HG02973 (cell line): Measurements from ENCODE around the gene SIN3A.
"Not testable (repeated sequence)": the region's sequence is repeated elsewhere in the genome, so short reads cannot be mapped to it uniquely, and the experiment has no call there.

Experiments
- ATAC-seq: cut with Tn5 transposase; IDR thresholded peaks from one replicate; pipeline ENCODE4 v1.9.1; 2021; ENCODE audit warnings: moderate library complexity; ENCODE audit not compliant: unreplicated experiment

SIN3A gene

GRCh38 chr15:75358771-75359536, 92.5 kb downstream of the SIN3A start:
- no peak for ATAC-seq

DNA sequence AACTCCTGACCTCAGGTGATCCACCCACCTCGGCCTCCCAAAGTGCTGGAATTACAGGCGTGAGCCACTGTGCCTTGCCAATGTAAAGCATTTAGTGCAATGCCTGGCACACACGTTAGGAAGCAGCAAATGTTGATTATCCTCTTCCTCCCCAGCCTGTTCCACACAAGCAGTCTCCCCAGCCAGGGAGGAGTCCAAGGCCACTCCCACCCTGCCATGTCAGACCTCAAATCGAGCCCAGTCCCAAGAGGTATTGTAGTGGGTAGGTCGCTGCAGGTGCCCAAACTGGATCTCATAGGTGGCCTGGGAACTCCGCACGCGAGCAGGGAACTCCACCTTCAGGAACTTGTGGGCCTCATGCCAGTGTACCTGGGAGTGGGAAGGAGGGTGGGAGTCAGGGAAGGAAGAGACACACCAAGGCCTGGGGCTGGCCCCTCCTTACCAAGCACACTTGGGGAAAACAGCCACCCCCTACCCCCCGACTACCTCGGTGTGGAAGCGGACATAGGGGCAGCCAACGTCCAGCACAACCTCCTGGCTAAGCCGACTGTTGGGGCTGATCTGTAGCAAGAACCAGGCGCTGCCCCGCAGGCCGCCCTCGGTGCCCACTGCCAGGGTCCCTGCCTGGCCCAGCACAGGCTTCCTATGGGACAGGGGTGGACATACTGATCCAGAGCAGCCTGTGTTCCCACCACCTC, 93.4 kb downstream of the SIN3A start:
- no peak for ATAC-seq

GRCh38 chr15:75356517-75356916, 95.0 kb downstream of the SIN3A start:
- no peak for ATAC-seq

DNA sequence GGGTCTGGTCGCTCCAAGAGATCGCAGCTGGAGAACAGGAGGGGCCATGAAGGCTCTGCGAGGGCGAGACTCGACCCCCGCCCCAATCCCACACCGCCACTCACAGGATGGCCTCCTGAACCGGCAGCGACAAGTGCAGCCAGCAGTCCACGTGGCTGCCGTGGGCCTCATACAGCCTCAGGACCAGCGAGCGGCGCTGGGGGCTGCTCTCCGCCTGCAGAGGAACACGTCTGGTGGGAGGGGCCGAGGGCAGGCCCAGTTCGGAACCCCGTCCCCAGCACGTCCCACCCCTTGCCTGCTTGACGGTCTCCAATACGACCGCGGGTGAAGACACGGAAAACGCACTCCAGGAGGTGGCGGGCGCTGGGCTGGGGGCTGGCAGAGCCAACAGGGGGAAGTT, 95.5 kb downstream of the SIN3A start:
- ATAC-seq = no peak

- ATAC-seq = no peak
Observed at GRCh38 chr15:75355369-75355768, 96.1 kb downstream of the SIN3A start.

DNA sequence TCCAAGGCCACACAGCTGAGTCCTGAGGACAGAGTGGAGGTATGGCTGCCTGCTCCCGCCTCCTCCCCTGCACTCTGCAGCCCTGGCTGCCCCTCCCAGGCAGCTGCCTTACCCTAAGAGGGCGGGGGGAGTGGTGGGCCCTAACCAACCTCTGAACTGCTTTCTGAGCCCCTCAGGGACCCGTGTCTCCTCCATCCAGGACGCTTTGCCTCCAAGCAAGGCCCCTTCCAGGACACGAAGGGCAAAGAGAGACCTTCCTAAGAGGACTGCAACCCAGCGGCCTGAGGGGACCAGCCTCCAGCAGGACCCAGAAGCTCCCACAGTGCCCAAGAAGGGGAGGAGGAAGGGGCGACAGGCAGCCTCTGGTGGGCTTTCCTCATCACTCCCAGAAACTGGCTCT, 97.0 kb downstream of the SIN3A start:
- no peak for ATAC-seq

- no peak for ATAC-seq
Observed at GRCh38 chr15:75353604-75354003, 97.9 kb downstream of the SIN3A start.

DNA sequence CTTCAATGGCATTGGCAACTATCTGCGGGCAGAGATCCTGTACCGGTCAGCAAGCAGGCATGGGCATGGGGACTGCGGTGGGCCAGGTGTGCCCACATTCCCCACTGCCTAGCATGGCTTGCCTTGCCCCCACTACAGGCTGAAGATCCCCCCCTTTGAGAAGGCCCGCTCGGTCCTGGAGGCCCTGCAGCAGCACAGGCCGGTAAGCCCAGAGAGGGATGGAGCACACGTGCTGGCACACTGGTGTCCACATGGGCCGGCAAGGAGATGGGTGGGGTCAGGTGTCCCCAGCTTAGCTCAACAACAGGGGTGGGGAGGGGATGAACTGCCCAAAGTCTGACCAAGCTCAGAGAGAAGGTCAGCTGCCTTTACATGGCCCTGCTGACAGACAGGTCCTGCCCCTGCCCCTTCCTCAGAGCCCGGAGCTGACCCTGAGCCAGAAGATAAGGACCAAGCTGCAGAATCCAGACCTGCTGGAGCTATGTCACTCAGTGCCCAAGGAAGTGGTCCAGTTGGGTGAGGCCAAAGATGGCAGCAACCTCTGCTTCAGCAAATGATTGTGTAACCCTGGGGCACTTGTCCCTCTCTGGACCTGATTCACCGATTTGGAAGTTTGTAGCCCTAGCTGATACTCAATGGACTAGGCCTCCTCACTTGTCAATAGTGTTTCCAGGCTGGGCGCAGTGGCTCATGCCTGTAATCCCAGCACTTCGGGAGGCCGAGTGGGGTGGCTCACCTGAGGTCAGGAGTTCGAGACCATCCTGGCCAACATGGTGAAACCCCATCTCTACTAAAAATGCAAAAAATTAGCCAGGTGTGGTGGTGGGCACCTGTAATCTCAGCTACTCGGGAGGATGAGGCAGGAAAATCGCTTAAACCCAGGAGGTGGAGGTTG, 99.1 kb downstream of the SIN3A start:
- no peak for ATAC-seq

GRCh38 chr15:75350601-75351361, 100.7 kb downstream of the SIN3A start:
- no peak for ATAC-seq

DNA sequence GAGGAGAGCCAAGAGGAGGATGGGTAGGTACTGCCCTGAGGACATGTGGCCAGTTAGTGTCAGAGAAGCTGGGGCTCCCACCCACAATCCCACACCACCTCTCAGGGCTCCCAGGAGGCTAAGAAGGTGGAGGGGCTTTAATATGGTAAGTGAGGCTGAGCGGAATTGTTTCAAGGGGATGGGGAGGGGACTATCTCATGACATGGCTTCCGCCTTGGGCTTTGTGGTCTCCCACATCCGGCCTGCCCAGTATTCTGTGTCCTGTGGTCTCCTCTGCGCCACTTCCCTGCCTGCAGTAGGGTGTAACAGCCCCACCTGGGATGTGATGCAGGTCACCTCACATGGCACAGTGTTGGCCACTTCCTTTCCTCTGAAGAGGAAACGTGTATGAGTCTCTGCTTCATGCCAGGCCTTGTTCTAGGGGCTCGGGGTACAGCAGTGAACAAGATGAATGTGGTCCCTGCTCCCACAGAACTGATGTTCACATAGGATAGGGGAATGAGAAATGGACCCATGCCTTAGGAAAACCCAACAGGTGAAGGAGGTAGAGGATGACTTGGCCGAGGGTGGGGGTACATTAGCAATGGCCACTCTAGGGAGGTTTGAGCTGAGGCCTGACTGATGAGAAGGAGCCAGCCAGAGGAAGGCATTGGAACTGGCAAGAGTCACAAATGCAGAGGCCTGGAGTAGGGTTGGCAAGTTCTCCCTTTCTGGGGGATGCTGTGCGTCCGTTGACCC, 101.5 kb downstream of the SIN3A start:
- peak; percentile 40 for ATAC-seq

DNA sequence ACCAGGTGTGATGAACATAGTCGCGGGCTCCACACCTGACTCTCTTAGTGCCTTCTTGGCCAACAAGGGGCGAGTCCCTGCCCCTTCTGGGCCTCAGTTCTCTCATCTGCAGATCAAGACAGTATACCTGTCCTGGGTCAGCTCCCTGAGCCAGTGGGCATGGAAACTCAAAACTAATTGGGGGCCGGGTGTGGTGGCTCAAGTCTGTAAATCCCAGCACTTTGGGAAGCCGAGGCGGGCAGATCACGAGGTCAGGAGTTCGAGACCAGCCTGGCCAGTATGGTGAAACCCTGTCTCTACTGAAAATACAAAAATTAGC, 102.2 kb downstream of the SIN3A start:
- ATAC-seq = not testable (repeated sequence)

DNA sequence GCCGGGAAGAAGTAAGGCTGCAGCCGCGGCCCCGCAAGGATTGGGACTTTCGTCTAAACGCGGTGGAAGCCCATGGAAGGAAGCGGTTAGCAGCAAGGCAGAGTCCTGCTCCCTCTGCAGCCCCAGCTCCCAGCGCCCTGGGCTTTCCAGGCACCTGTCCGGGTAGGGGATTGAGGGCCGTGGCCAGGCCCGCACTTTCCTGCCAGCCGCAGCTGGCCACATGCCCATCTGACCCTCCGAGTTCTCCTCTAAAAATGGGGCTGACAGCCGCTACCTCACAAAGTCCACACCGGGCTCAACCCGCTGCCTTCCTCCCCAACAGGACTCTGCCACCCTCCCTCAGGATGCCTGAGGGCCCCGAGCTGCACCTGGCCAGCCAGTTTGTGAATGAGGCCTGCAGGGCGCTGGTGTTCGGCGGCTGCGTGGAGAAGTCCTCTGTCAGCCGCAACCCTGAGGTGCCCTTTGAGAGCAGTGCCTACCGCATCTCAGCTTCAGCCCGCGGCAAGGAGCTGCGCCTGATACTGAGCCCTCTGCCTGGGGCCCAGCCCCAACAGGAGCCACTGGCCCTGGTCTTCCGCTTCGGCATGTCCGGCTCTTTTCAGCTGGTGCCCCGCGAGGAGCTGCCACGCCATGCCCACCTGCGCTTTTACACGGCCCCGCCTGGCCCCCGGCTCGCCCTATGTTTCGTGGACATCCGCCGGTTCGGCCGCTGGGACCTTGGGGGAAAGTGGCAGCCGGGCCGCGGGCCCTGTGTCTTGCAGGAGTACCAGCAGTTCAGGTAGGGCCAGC, 102.7 kb downstream of the SIN3A start:
- ATAC-seq = no peak

DNA sequence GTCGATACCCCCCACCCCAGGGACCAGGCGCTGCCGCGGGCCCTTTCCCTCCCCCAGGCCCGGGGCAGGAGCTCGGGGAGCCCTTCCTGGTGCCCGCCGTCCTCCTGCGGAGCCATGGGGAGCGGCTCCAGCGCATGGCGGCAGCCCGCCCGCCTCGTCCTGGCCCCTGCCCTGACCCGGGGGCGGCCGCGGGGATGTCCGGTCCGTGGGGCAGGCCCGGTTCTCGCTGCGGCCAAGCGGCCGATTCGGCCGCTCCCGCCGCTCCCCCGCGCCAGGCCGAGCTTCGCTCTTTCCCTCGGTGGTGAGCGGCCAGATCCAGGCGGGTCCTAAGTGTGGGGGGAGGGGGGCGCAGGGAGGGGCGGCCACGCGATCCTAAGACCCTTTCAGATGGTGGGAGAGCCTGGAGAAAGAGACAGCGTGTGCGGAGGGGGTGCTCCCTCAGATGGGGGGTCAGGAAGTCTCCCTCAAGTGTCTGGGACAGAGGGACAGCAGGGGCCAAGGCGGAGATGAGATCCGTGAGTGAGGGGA, 103.4 kb downstream of the SIN3A start:
- no peak for ATAC-seq

DNA sequence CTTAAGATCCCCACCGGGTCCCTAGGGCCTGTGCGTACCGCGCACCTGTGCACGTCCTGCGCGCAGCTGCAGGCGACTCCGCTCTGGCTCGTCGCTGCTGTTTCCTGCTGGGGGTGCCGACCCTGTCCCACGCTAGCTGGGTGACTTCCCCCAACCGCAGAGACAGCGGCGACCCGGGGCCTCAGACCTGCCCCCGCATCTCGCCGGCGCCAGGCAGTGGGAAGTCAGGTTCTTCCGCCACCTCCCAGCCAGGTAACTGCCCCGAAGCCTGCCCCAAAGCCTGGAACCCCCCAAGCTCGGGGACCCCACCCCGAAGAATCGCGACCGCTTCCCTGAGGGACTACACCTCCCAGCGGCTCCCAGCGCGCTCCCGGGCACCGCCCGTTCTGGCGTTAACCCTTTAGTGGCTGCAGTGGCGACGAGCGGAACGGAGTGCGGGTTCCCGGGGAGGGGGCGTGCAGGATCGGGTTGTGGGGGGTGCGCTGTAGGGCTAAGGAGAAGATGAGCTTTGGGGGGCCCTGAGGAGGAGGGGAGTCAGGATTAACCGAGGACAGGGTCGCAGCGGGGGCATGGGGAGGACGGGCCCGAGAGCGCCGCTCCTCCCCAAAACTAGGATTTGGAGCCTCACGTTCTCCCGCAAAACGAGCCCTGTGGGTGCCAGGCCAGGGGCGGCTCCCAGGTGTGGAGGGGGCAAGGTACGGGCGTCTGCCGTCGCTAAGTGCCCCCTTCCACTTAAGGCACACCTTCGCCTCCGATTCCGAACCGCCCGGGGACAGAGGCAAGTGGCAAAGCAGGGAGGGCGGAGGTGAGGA, 104.1 kb downstream of the SIN3A start:
- ATAC-seq = peak; percentile 49

DNA sequence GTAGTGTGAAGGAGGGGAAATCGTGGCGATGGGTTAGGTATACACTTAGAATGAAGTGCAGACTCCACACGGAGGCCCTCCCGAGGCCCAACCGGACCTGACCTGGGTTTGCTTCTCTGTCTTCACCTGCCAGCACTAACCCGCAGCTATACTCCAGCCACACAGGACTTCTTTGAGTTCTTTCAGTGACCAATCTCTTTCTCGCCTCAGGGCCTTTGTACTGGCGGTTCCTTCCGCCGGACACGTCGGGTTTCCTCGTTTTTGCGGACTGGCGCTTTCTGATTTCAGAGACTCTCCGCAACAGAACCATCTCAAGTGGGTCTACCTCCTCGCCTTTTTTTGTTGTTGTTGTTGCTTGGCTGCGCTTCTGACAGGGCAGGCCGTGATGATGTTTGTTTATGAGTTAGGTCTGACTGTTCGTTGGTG, 104.7 kb downstream of the SIN3A start, which contains the start of gene NEIL1:
Gene NEIL1 (plus strand): TSS at position 244 of the 426 bp plus-strand sequence. CDS start 1,867 bp downstream, outside the sequence.
- ATAC-seq = no peak

DNA sequence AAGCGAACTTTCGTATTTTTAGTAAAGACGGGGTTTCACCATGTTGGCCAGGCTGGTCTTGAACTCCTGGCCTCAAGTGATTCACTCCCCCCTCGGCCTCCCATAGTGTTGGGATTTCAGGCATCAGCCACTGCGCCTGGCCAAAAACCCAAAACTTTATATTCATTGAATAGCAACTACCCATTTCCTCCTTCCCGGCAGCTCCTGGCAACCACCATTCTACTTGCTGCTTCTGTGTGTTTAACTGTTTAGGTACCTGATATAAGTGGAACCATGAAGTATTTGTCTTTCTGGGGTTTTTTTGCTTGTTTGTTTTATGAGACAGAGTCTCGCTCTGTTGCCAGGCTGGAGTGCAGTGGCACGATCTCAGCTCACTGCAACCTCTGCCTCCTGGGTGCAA, 107.5 kb downstream of the SIN3A start:
- ATAC-seq = not testable (repeated sequence)

DNA sequence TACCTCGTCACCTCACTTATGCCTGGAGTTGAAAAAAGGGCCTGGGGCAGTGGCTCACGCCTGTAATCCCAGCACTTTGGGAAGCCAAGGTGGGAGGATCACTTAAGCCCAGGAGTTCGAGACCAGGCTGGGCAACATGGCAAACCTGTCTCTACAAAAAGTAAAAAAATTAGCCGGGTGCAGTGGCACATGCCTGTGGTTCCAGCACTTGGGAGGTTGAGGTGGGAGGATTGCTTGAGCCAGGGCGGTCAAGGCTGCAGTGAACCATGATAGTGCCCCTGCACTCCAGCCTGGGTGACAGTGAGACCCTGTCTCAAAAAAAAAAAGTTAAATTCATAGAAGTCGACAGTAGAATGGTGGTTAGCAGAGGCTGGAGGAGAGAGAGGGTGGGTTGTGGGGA, 109.3 kb downstream of the SIN3A start:
- ATAC-seq = no peak

DNA sequence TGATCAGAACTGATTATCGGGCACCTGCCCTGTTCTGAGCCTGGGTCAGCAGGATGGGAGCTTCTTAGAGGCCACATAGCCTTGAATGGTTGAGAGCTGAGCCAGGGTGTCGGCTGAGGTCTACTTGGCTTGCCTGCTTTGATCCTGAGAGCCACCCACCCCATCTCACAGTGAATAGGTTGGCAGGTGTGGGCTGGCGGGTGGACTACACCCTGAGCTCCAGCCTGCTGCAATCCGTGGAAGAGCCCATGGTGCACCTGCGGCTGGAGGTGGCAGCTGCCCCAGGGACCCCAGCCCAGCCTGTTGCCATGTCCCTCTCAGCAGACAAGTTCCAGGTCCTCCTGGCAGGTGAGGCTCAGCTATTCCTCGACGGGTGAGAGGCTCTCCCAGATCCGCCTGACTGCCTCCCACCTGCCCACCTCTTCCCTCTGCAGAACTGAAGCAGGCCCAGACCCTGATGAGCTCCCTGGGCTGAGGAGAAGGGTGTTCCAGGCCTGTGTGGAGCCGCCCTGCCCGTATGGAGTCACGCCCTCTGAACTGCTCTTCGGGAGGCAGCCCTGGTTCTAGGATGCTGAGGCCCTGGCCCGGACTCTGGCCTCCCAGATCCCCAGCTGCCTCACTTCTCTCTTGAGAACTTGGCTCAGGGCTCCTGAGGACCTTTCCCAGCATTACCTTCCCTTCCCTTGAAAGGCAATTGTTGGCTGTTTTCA, 111.8 kb downstream of the SIN3A start:
- no peak for ATAC-seq
